SK-N-SH (cell line): ENCODE results near the gene ROBO3. TPM values are rescaled to one million over a fixed set of nuclear protein-coding genes. Genes with fewer than 3 reads are reported as not detected.

Source experiments
- CTCF ChIA-PET: fragments of 300-600, 350-600 bp; formaldehyde crosslinking; extraction: SDS; loops from one replicate; lab custom pipeline; 2021; lab: Yijun Ruan, JAX
- POLR2A ChIA-PET: fragments of 350-600 bp; sonication (Branson Sonifier 250); formaldehyde crosslinking; extraction: SDS; loops from one replicate; lab custom pipeline; 2020; ENCODE audit warnings: antibody characterized with exemption, inconsistent platforms; lab: Yijun Ruan, JAX
- DNase-seq: peaks from one replicate; pipeline ENCODE4 v3.0.0; 2012
- H2AFZ ChIP-seq: fragments of 200-600 bp; sonication (generic); 2 replicates; pipeline ENCODE4 v1.8.1; 2016; ENCODE audit warnings: antibody characterized with exemption, mild to moderate bottlenecking, low read depth
- H3F3A ChIP-seq: fragments of 200-600 bp; sonication (generic); replicated peaks from 2 replicates; pipeline ENCODE3; 2016; ENCODE audit warnings: antibody characterized with exemption, mild to moderate bottlenecking; ENCODE audit not compliant: insufficient read depth
- H3K27ac ChIP-seq, 2 experiments: fragments of 200-500 bp in 1 of 2; fragments of 200-600 bp in 1 of 2; sonication (Bioruptor generic) in 1 of 2; sonication (generic), shearing (Covaris generic) in 1 of 2; 2 replicates each; pipeline versions ENCODE4 v1.5.1 to v1.6.1; 2014 to 2016; ENCODE audit warnings: low read depth in 2 of 2, inconsistent platforms in 1 of 2, low read length in 1 of 2, mild to moderate bottlenecking in 1 of 2, mixed read lengths in 1 of 2
- H3K27me3 ChIP-seq: fragments of 200-600 bp; sonication (generic), shearing (Covaris generic); 2 replicates; pipeline ENCODE4 v1.6.1; 2016; ENCODE audit warnings: mixed run types; ENCODE audit not compliant: insufficient read depth
- H3K36me3 ChIP-seq, 2 experiments: fragments of 200-500 bp in 1 of 2; fragments of 200-600 bp in 1 of 2; sonication (Bioruptor generic) in 1 of 2; sonication (generic) in 1 of 2; replicated peaks in 1 of 2; 2 replicates each; pipeline versions ENCODE3 to v1.5.1; 2014 to 2016; ENCODE audit warnings: low read length in 1 of 2, mild to moderate bottlenecking in 1 of 2; ENCODE audit not compliant: insufficient read depth in 2 of 2, control insufficient read depth in 1 of 2
- H3K4me1 ChIP-seq, 2 experiments: fragments of 200-500 bp in 1 of 2; fragments of 200-600 bp in 1 of 2; sonication (Bioruptor generic) in 1 of 2; sonication (generic), shearing (Covaris generic) in 1 of 2; 2 replicates each; pipeline versions ENCODE4 v1.5.1 to v1.6.1; 2014 to 2016; ENCODE audit warnings: low read depth in 1 of 2, low read length in 1 of 2, mixed run types in 1 of 2; ENCODE audit not compliant: insufficient read depth in 2 of 2, control insufficient read depth in 1 of 2
- H3K4me2 ChIP-seq: fragments of 200-600 bp; sonication (generic), shearing (Covaris generic); 2 replicates; pipeline ENCODE4 v1.6.1; 2017; ENCODE audit warnings: mixed run types
- H3K4me3 ChIP-seq, 2 experiments: fragments of 200-500 bp in 1 of 2; fragments of 200-600 bp in 1 of 2; sonication (Bioruptor generic) in 1 of 2; sonication (generic), shearing (Covaris generic) in 1 of 2; 2 replicates each; pipeline versions ENCODE4 v1.5.1 to v1.8.1; 2014 to 2016; ENCODE audit warnings: low read depth in 2 of 2, inconsistent platforms in 1 of 2, low read length in 1 of 2, mild to moderate bottlenecking in 1 of 2, mixed read lengths in 1 of 2, moderate library complexity in 1 of 2
- H3K79me2 ChIP-seq: fragments of 200-600 bp; sonication (generic); 2 replicates; pipeline ENCODE4 v1.8.1; 2017; ENCODE audit warnings: mild to moderate bottlenecking; ENCODE audit not compliant: insufficient read depth
- H3K9ac ChIP-seq: fragments of 200-600 bp; sonication (generic); 2 replicates; pipeline ENCODE4 v1.6.1; 2017; ENCODE audit warnings: mixed run types
- H3K9me2 ChIP-seq: fragments of 200-600 bp; sonication (generic); 2 replicates; pipeline ENCODE4 v1.6.1; 2017; ENCODE audit warnings: mixed run types
- H3K9me3 ChIP-seq: fragments of 200-600 bp; sonication (generic); 2 replicates; pipeline ENCODE4 v1.6.1; 2017; ENCODE audit warnings: mixed run types, mild to moderate bottlenecking, moderate library complexity
- H4K20me1 ChIP-seq: fragments of 200-600 bp; sonication (generic); 2 replicates; pipeline ENCODE4 v1.6.1; 2017; ENCODE audit warnings: mild to moderate bottlenecking, mixed run types; ENCODE audit not compliant: insufficient read depth
- FOSL2 ChIP-seq: IDR thresholded peaks from 2 replicates; pipeline ENCODE4 v1.4.0; 2012; ENCODE audit warnings: low read depth, mild to moderate bottlenecking, moderate library complexity, borderline replicate concordance
- GABPA ChIP-seq: IDR thresholded peaks from 2 replicates; pipeline ENCODE4 v1.4.0; 2012; ENCODE audit warnings: low read depth, mild to moderate bottlenecking
- JUND ChIP-seq: IDR thresholded peaks from 2 replicates; pipeline ENCODE4 v1.4.0; 2012
- MXI1 ChIP-seq: IDR thresholded peaks from 2 replicates; pipeline ENCODE4 v1.6.1; 2012; ENCODE audit warnings: mild to moderate bottlenecking, low read depth, low read length, improper control_type of control experiment
- RAD21 ChIP-seq: IDR thresholded peaks from 2 replicates; pipeline ENCODE4 v1.6.1; 2012; ENCODE audit warnings: mild to moderate bottlenecking, low read length
- RCOR1 ChIP-seq: fragments of 150-350 bp; IDR thresholded peaks from 2 replicates; pipeline ENCODE4 v1.6.1; 2017; ENCODE audit warnings: antibody characterized with exemption, low read length
- SMC3 ChIP-seq: IDR thresholded peaks from 2 replicates; pipeline ENCODE4 v1.6.1; 2012; ENCODE audit warnings: low read depth, low read length, improper control_type of control experiment
- TAF1 ChIP-seq: IDR thresholded peaks from 2 replicates; pipeline ENCODE4 v1.6.1; 2012; ENCODE audit warnings: low read depth, mild to moderate bottlenecking, low read length, moderate library complexity, borderline replicate concordance
- WGBS: methylation state at CpG from one replicate; pipeline ENCODE4 v1.1.6; 2017; ENCODE audit warnings: low lambda C conversion rate; 5-methylcytosine and 5-hydroxymethylcytosine counted together
- polyA plus RNA-seq, 3 experiments: library from polyadenylated mRNA; depleted of rRNA; stranded (reverse); fragments of >200 nt; gene quantifications; 2 replicates each; pipeline ENCODE4 v1.2.3, GENCODE V29; 2012
- TF ChIP-seq, protein P1 (sequence below): fragments of 150-350 bp; IDR thresholded peaks from 2 replicates; pipeline ENCODE4 v1.6.1; 2016; ENCODE audit warnings: mild to moderate bottlenecking, low read depth, low read length
- TF ChIP-seq, protein P2 (sequence below): IDR thresholded peaks from 2 replicates; pipeline ENCODE4 v1.4.0; 2012; ENCODE audit warnings: low read depth, borderline replicate concordance

ROBO3 gene
- polyA plus RNA-seq, 1 of the 3 experiments (the other 2 are of a cell fraction), result 59.8 TPM

DNA sequence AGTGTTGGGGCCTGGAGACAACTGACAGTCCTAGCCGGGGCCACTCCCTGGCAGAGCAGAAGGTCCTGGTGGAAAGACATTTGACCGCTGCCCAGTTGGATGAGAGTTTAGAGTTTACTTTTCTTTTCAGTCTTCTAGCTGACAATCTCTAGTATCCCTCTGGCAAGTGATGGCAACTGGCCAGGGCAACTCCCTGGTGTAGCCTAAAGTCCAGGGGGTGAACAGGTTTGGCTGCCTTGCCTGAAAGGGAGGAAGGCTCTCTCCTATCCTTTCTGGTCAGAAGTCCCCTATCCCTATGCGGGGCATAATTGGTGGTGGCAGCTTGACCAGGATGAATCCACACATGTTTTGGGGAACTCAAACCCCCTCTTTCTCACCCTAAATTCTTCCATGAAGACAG, 48.2 kb upstream of the ROBO3 start (continued):
- TF ChIP-seq, protein P1, sequence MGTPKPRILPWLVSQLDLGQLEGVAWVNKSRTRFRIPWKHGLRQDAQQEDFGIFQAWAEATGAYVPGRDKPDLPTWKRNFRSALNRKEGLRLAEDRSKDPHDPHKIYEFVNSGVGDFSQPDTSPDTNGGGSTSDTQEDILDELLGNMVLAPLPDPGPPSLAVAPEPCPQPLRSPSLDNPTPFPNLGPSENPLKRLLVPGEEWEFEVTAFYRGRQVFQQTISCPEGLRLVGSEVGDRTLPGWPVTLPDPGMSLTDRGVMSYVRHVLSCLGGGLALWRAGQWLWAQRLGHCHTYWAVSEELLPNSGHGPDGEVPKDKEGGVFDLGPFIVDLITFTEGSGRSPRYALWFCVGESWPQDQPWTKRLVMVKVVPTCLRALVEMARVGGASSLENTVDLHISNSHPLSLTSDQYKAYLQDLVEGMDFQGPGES, result no peak
- no peak for TF ChIP-seq JUND

DNA sequence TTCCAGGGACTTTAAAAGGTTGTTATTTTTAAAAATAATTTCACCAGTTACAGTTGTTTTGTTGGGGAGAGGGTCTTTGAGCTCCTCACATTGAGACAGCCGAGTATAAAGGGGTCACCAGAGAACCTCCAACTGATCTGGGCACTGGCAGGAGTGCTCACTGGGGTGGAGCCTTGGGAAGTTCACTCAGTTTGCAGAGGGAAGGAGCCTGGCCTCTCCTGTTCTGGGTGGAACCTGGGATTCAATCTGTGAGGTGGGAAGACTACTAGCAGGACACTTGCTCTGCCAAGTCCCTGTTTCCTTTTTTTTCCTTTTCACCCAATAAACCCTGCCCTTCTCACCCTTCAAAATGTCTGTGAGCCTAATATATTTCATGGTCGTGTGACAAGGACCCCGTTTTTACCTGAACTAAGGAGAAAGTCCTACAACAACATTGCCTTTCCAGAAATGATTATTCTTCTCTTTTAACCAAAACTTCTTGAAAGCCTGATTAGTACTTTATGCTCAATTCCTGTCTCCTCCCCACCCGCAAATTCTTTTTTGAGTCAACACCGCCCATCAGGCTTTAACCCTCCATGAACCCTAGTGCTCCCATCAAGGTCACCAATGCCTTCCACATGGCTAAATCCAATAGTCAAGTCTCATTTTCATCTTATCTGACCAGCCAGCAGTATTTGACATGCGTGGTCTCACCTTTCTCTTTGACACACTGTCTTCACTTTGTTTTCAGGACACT, 43.1 kb upstream of the ROBO3 start:
- CTCF ChIA-PET, result interaction anchor here (1.1 to 2.3 kb wide), 3 partner anchors 15 to 153 kb away, joined by 4 to 6 read pairs (median 5); no protein-coding TSS in a partner anchor
- H3F3A ChIP-seq, result no peaks in the 10 kb centered on the region
- POLR2A ChIA-PET, result no interaction called here
- no peak for DNase-seq
- 30% methylated on average over 6 of the region's 6 CpGs for WGBS
- no peaks in the 10 kb centered on the region for H3K9me2 ChIP-seq
- no peaks in the 10 kb centered on the region for H3K79me2 ChIP-seq
- H2AFZ ChIP-seq, result no peak overlapping the region
- no peaks in the 10 kb centered on the region; the same call in 1 of the 2 replicates for H3K27me3 ChIP-seq
- H3K9ac ChIP-seq, result no peak overlapping the region
- no peaks in the 10 kb centered on the region for H3K9me3 ChIP-seq
- no peaks in the 10 kb centered on the region for H3K36me3 ChIP-seq
- H3K4me3 ChIP-seq, result no peak overlapping the region
- TF ChIP-seq JUND (no peak), SMC3 (no peak)
- TF ChIP-seq, protein P2, sequence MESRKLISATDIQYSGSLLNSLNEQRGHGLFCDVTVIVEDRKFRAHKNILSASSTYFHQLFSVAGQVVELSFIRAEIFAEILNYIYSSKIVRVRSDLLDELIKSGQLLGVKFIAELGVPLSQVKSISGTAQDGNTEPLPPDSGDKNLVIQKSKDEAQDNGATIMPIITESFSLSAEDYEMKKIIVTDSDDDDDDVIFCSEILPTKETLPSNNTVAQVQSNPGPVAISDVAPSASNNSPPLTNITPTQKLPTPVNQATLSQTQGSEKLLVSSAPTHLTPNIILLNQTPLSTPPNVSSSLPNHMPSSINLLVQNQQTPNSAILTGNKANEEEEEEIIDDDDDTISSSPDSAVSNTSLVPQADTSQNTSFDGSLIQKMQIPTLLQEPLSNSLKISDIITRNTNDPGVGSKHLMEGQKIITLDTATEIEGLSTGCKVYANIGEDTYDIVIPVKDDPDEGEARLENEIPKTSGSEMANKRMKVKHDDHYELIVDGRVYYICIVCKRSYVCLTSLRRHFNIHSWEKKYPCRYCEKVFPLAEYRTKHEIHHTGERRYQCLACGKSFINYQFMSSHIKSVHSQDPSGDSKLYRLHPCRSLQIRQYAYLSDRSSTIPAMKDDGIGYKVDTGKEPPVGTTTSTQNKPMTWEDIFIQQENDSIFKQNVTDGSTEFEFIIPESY, result no peak
- TF ChIP-seq, all 33 proteins: peak for 0
- Histone ChIP-seq H3K4me1 (no peaks in the 10 kb centered on the region), H4K20me1 (no peaks in the 10 kb centered on the region), H3K4me2 (no peak overlapping the region), H3K27ac (no peak overlapping the region)

DNA sequence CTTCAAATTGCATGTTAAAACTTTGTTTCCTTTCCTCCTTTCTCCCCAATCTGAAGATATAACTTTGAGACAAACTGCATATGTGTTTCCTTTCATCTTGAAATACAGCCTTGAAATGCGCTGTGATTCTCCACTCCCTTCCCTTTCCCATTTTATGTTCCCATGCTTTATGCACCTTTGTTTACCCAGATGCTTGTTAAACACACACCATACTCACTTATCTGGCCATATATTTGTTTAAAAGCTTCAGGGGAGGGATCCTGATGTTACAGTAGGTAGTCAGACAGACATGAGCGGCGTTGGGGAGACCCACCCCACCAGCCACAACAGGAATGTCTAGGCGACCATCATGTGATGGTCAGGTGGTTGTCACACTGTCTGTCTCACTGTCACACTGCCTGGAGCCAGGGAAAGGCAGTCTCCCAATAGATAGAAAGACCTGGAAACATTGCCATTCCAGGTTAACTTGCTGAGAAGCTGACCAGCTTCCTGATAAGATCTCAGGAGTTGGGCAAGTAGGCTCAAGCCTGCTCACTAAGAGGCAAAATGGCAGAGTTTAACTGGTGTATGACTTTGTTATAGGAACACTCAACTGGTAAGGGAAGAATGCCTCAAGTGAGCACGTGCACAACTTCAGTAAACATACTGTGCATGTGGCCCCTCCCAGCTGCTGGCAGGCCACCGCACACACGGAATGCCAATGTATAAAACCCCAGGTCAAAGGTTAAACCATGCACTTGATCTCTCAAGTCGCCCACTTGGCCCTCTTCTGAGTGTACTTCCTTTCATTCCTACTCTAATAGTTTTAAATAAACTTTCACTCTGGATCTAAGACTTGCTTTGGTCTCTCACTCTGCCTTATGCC, 41.5 kb upstream of the ROBO3 start:
- no peaks in the 10 kb centered on the region for H3K4me1 ChIP-seq

More for the DNA sequence above, 41.5 kb upstream of the ROBO3 start:
- no peak overlapping the region for H2AFZ ChIP-seq
- H3K27me3 ChIP-seq, result no peaks in the 10 kb centered on the region; the same call in 1 of the 2 replicates
- TF ChIP-seq FOSL2, result no peak
- no peak for TF ChIP-seq RAD21
- no peak for TF ChIP-seq RCOR1
- no peak for TF ChIP-seq TAF1
- no peak for TF ChIP-seq GABPA
- no peak for TF ChIP-seq JUND
- TF ChIP-seq MXI1, result no peak
- CTCF ChIA-PET, result interaction anchor here (0.8 to 1.4 kb wide), 3 partner anchors 9 to 14 kb away, joined by 3 to 6 read pairs (median 4); no protein-coding TSS in a partner anchor
- no peaks in the 10 kb centered on the region for H3F3A ChIP-seq
- H3K9me3 ChIP-seq, result no peaks in the 10 kb centered on the region
- no peak overlapping the region for H3K4me2 ChIP-seq
- no peaks in the 10 kb centered on the region for H3K36me3 ChIP-seq
- no peak for DNase-seq
- no peaks in the 10 kb centered on the region for H3K79me2 ChIP-seq
- no peak overlapping the region for H3K27ac ChIP-seq
- H4K20me1 ChIP-seq, result no peaks in the 10 kb centered on the region
- no peak overlapping the region for H3K4me3 ChIP-seq
- H3K9me2 ChIP-seq, result no peaks in the 10 kb centered on the region
- WGBS, result 42% methylated on average over 8 of the region's 8 CpGs
- no peak overlapping the region for H3K9ac ChIP-seq
- POLR2A ChIA-PET, result no interaction called here
